Hair follicle dermal papilla cell (primary cell): ENCODE data around the gene HOXD8. TPM values are rescaled to one million over a fixed set of nuclear protein-coding genes. Genes with fewer than 3 reads are reported as not detected.

Source experiments
- small RNA-seq: library from RNA; depleted of rRNA; stranded (forward); fragments of <200 nt; gene quantifications from one replicate; pipeline ENCODE3, GENCODE V24; 2012
- total RNA-seq: library from RNA; depleted of rRNA; stranded (reverse); fragments of >200 nt; gene quantifications from 2 replicates; pipeline ENCODE4 v1.2.3, GENCODE V29; 2012

Gene HOXD8
- 21.7 and 25.5 TPM in 2 replicates for total RNA-seq

GRCh38 chr2:176128982-176129796, at the start of gene HOXD8:
HOXD8 (plus strand) TSS chr2:176129705; CDS start chr2:176130367, 662 bp downstream.

GRCh38 chr2:176083796-176084261, 45.7 kb upstream of the HOXD8 start, which contains the start of gene EVX2:
EVX2 (minus strand) TSS chr2:176083962; CDS start chr2:176083776, 186 bp downstream.

GRCh38 chr2:176092270-176093144, 37.0 kb upstream of the HOXD8 start, which contains the start of gene HOXD13:
HOXD13 (plus strand) TSS chr2:176092721; CDS start chr2:176092891, 170 bp downstream.

GRCh38 chr2:176099728-176100546, 29.6 kb upstream of the HOXD8 start, which contains the start of gene HOXD12:
HOXD12 (plus strand) TSS chr2:176099795; CDS start chr2:176099802, 7 bp downstream.

GRCh38 chr2:176106581-176107539, 22.6 kb upstream of the HOXD8 start, which contains the start of gene HOXD11:
HOXD11 (plus strand) TSS chr2:176107280; CDS start chr2:176107356, 76 bp downstream.

GRCh38 chr2:176115883-176116813, 13.4 kb upstream of the HOXD8 start, which contains the start of gene HOXD10:
HOXD10 (plus strand) TSS chr2:176116778; CDS start chr2:176116834, 56 bp downstream.

GRCh38 chr2:176122683-176123410, 6.7 kb upstream of the HOXD8 start, which contains the start of gene HOXD9:
HOXD9 (plus strand) TSS chr2:176122719; CDS start chr2:176122769, 50 bp downstream.

GRCh38 chr2:176151442-176152287, 22.2 kb downstream of the HOXD8 start, which contains the start of gene HOXD4:
HOXD4 (plus strand) TSS chr2:176151550; CDS start chr2:176151634, 84 bp downstream.

GRCh38 chr2:176156807-176157498, 27.4 kb downstream of the HOXD8 start, which contains the start of gene HOXD3:
HOXD3 (plus strand) TSS chr2:176157307; CDS start chr2:176169115, 11,808 bp downstream.

Small RNA genes lying within 50 kb of the gene (small RNA-seq; reads per million reads assigned to genes)
- 10,278 reads per million, percentile 100 among the genes with 10 or more reads in this experiment for gene MIR10B

Other genes with a start within 250 kb of the HOXD8 start
- gene LNPK, start 127.4 kb upstream of the HOXD8 start, total RNA-seq: 51.6 and 78.2 TPM in 2 replicates
- under 0.01 and 0.12 TPM in 2 replicates for gene EVX2, start 45.7 kb upstream of the HOXD8 start, total RNA-seq
- gene HOXD13, start 37.0 kb upstream of the HOXD8 start, total RNA-seq: not detected in 2 replicates
- gene HOXD12, start 29.9 kb upstream of the HOXD8 start, total RNA-seq: not detected in 2 replicates
- gene HOXD11, start 22.4 kb upstream of the HOXD8 start, total RNA-seq: not detected in 2 replicates
- gene HOXD10, start 12.9 kb upstream of the HOXD8 start, total RNA-seq: not detected in 2 replicates
- gene HOXD9, start 7.0 kb upstream of the HOXD8 start, total RNA-seq: 8.4 and 8.9 TPM in 2 replicates
- 8.0 and 10.5 TPM in 2 replicates for gene HOXD4, start 21.8 kb downstream of the HOXD8 start, total RNA-seq
- 19.2 and 22.4 TPM in 2 replicates for gene HOXD3, start 27.6 kb downstream of the HOXD8 start, total RNA-seq
- gene HOXD1, start 59.0 kb downstream of the HOXD8 start, total RNA-seq: 1.9 and 2.9 TPM in 2 replicates
- 20.8 TPM in 2 replicates for gene MTX2, start 139.7 kb downstream of the HOXD8 start, total RNA-seq